Measurements from ENCODE around the gene ZNF581. TPM values are rescaled to one million over a fixed set of nuclear protein-coding genes. Genes with fewer than 3 reads are reported as not detected.

Gene ZNF581
- total RNA-seq, 4 donors from 2014 or later = 11.1 to 23.9 (median 15.8) TPM

- TF ChIP-seq POLR2A (IDR thresholded peaks at IDR 0.05) = no peak
- TF ChIP-seq, protein P1, sequence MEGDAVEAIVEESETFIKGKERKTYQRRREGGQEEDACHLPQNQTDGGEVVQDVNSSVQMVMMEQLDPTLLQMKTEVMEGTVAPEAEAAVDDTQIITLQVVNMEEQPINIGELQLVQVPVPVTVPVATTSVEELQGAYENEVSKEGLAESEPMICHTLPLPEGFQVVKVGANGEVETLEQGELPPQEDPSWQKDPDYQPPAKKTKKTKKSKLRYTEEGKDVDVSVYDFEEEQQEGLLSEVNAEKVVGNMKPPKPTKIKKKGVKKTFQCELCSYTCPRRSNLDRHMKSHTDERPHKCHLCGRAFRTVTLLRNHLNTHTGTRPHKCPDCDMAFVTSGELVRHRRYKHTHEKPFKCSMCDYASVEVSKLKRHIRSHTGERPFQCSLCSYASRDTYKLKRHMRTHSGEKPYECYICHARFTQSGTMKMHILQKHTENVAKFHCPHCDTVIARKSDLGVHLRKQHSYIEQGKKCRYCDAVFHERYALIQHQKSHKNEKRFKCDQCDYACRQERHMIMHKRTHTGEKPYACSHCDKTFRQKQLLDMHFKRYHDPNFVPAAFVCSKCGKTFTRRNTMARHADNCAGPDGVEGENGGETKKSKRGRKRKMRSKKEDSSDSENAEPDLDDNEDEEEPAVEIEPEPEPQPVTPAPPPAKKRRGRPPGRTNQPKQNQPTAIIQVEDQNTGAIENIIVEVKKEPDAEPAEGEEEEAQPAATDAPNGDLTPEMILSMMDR (IDR thresholded peaks at IDR 0.05) = no peak
- Histone ChIP-seq H3K27me3 (no peaks in the 10 kb centered on the region), H3K27ac (no peak overlapping the region), H3K4me3 (replicated peaks in 1 of 3) (no peak overlapping the region), H3K4me1 (no peaks in the 10 kb centered on the region), H3K36me3 (peaks cover 15 to 28% of the 10 kb centered on the region in 2 donors), H3K9me3 (no peaks in the 10 kb centered on the region)
- no peak for DNase-seq
- intact Hi-C loops (cut with DNase I) = no loop called here
- 93 to 94% methylated on average over 56 to 64 of the region's 75 CpGs for WGBS, 2 donors
Measured at GRCh38 chr19:55613930-55614710, 29.3 kb upstream of the ZNF581 start.

DNA sequence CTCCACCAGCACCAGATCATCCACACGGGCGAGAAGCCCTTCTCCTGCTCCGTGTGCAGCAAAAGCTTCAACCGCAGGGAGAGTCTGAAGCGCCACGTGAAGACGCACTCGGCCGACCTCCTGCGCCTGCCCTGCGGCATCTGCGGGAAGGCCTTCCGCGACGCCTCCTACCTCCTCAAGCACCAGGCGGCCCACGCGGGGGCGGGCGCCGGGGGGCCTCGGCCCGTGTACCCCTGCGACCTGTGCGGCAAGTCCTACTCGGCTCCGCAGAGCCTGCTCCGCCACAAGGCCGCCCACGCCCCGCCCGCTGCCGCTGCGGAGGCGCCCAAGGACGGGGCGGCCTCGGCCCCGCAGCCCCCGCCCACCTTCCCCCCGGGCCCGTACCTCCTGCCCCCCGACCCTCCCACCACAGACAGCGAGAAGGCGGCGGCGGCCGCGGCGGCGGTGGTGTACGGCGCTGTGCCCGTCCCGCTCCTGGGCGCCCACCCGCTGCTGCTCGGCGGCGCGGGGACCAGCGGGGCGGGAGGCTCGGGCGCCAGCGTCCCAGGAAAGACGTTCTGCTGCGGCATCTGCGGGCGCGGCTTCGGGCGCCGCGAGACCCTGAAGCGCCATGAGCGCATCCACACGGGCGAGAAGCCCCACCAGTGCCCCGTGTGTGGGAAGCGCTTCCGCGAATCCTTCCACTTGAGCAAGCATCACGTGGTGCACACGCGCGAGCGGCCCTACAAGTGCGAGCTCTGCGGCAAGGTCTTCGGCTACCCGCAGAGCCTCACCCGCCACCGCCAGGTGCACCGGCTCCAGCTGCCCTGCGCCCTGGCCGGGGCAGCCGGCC lies 28.5 kb upstream of the ZNF581 start:
- 96 to 98% methylated on average over 58 to 71 of the region's 98 CpGs for WGBS, 2 donors
- H3K27me3 ChIP-seq = no peaks in the 10 kb centered on the region
- no peak for TF ChIP-seq POLR2A (IDR thresholded peaks at IDR 0.05)
- TF ChIP-seq, protein P1 (IDR thresholded peaks at IDR 0.05) = no peak
- H3K27ac ChIP-seq = no peak overlapping the region
- DNase-seq = no peak
- no peaks in the 10 kb centered on the region for H3K4me1 ChIP-seq
- H3K36me3 ChIP-seq = peaks cover 15 to 28% of the 10 kb centered on the region in 2 donors
- H3K9me3 ChIP-seq = no peaks in the 10 kb centered on the region
- intact Hi-C loops (cut with DNase I) = no loop called here
- no peak overlapping the region for H3K4me3 ChIP-seq (replicated peaks in 1 of 3)

- peaks cover 15 to 28% of the 10 kb centered on the region in 2 donors for H3K36me3 ChIP-seq
- TF ChIP-seq, protein P1 (IDR thresholded peaks at IDR 0.05) = no peak
- TF ChIP-seq POLR2A (IDR thresholded peaks at IDR 0.05) = no peak
Measured at GRCh38 chr19:55615543-55616394, 27.7 kb upstream of the ZNF581 start.

DNA sequence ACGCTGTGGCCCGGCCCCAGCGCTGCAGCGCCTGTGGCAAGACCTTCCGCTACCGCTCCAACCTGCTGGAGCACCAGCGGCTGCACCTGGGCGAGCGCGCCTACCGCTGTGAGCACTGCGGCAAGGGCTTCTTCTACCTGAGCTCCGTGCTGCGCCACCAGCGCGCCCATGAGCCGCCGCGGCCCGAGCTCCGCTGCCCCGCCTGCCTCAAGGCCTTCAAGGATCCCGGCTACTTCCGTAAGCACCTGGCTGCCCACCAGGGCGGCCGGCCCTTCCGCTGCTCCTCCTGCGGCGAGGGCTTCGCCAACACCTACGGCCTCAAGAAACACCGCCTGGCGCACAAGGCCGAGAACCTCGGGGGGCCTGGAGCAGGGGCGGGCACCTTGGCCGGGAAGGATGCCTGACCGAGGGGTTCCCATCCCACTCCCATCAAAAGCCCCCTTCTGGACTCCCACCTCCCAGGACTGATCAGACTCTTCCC lies 27.0 kb upstream of the ZNF581 start:
- DNase-seq = no peak

More at GRCh38 chr19:55615543-55616394, 27.7 kb upstream of the ZNF581 start:
- WGBS, 2 donors = 96% methylated on average over 20 to 59 of the region's 88 CpGs
- Histone ChIP-seq H3K27ac (no peak overlapping the region), H3K9me3 (no peaks in the 10 kb centered on the region), H3K27me3 (no peaks in the 10 kb centered on the region), H3K4me1 (no peaks in the 10 kb centered on the region), H3K4me3 (replicated peaks in 1 of 3) (no peak overlapping the region)
- intact Hi-C loops (cut with DNase I) = no loop called here
- no peak for DNase-seq

More for the DNA sequence above, 27.0 kb upstream of the ZNF581 start:
- Histone ChIP-seq H3K36me3 (peaks cover 15 to 28% of the 10 kb centered on the region in 2 donors), H3K27me3 (no peaks in the 10 kb centered on the region), H3K4me1 (no peaks in the 10 kb centered on the region), H3K27ac (no peak overlapping the region), H3K9me3 (no peaks in the 10 kb centered on the region), H3K4me3 (replicated peaks in 1 of 3) (no peak overlapping the region)
- WGBS, 2 donors = 97 to 98% methylated on average over 19 to 30 of the region's 38 CpGs
- TF ChIP-seq, protein P1 (IDR thresholded peaks at IDR 0.05) = no peak
- TF ChIP-seq POLR2A (IDR thresholded peaks at IDR 0.05) = no peak
- intact Hi-C loops (cut with DNase I) = no loop called here

Measured in thyroid gland (tissue), 4 donors.